GM12875 (cell line): ENCODE results near the gene SULT1E1.

ENCODE experiments used
- H3K4me3 ChIP-seq: one replicate; pipeline ENCODE4 v1.5.1; 2011; ENCODE audit warnings: low read depth, low read length, control low read depth
- CTCF ChIP-seq: IDR thresholded peaks from 2 replicates; pipeline ENCODE4 v1.5.1; 2011; ENCODE audit warnings: low read depth, mild to moderate bottlenecking, control low read depth, inconsistent platforms, low read length, moderate library complexity, borderline replicate concordance; ENCODE audit not compliant: insufficient read depth

SULT1E1 gene

GRCh38 chr4:69860052-69860451 lies at the start of gene SULT1E1:
TSS of gene SULT1E1 (minus strand) at chr4:69860145. CDS start at chr4:69857644, 2,501 bp downstream.
- no peak for TF ChIP-seq CTCF
- no peak within 1 kb of the TSS for H3K4me3 ChIP-seq

GRCh38 chr4:69909195-69909594 lies 49.2 kb upstream of the SULT1E1 start:
- H3K4me3 ChIP-seq, result no peak overlapping the region
- no peak for TF ChIP-seq CTCF

DNA sequence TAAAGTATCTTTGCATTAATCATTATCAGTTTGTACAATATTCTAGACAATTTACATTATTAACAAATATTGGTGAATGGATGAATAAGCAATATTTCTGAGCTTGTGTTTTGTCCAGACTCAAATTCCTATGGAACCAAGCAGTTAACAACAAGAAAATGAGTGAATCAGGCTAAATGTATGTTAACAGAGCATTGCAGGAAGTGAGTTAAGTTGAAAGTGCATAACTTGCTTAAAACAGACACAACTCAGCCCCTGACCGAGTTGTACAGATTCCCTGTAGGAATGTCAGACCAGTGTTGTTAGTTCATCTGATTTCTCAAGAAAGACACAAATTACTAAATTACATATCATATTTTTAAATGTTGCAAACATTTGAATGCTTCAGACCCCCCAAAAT lies 47.2 kb upstream of the SULT1E1 start:
- TF ChIP-seq CTCF, result no peak
- H3K4me3 ChIP-seq, result no peak overlapping the region

DNA sequence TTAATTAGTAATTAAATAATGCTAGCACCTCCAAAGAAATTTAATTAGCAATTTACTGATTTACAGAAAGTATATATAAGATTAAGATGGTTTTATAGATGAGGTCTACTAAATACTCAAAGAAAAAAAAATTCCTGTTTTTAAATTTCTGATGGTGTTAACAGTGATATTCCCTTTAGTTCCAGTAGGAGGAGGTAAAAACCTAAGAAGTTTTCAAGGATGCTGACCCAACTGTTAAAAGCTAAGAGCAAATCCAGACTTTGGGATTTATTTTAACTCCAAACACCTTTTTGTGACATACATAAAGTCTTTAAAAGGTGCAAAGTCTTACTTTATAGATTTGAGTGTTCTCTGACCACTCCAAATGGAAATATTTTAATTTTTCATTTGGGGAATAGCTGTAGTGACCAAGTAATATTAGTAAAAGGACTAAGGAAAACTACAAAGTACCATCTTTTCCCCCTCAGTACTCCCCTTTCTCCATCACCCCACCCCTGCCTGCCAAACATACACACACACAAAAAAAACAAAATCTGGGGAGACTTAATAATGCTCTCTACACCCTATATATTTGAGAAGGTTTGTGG lies 36.7 kb upstream of the SULT1E1 start:
- 0 out of 2 replicates have a peak, but pooled peaks have one; percentile 28 for TF ChIP-seq CTCF
- H3K4me3 ChIP-seq, result no peak overlapping the region

DNA sequence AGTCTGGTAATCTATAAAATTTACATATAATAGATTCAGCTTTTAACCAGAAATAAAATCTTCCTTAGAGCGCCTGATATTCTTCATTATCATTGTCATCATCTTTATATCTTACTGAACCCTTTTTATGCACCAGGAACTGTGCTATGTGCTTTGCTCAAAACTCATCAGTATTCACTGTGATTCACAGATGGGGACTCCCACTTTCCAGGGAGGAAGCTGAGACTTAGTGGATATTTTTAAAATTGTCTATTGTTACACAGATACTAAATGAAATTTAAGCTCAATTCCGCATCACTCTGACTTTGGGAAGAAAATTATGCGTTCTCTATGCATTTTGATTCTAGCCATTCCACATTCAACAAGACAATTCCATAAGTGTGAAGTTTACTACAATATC lies 34.8 kb upstream of the SULT1E1 start:
- no peak for TF ChIP-seq CTCF

DNA sequence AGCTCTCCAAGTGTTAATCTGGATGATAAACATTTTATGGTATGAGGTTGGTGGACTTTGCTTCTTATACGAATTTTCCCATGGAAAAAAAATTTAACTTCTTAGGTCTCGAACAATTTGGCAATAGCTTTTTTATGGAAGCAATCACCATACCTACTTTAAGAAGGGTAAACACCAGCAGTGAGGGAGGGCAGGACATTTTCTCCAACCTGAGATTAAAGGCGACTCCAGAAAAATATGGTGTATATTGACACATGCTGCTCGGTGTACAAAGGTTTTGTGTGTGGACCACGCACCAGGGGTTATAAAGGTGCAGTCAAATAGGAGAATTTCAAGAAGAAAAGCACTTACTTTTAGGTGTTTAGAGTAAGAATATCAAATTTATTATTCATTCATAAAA lies 34.2 kb upstream of the SULT1E1 start:
- no peak for TF ChIP-seq CTCF

More for the DNA sequence above, 34.8 kb upstream of the SULT1E1 start:
- no peak overlapping the region for H3K4me3 ChIP-seq

DNA sequence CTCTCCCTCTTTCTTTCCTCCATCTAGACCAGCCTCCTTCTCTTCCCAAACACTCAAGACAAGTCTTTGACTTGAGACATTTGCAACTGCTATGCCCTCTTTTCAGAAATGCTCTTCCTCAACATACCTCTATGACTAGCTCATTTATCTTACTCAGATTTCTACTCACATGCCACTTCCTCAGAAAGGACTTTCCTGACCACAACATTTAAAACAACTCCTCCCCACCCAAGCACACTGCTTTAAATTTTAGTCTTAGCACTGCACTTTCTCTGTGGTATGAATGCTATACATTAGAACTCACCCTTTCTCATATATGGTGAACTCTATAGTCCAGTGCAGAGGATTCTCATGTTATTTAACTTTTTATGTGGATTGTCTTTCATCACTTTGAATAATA lies 28.4 kb upstream of the SULT1E1 start:
- TF ChIP-seq CTCF, result no peak
- no peak overlapping the region for H3K4me3 ChIP-seq

More for the DNA sequence above, 34.2 kb upstream of the SULT1E1 start:
- no peak overlapping the region for H3K4me3 ChIP-seq
